ENCODE results near the gene EXOSC7.

The EXOSC7 gene

DNA sequence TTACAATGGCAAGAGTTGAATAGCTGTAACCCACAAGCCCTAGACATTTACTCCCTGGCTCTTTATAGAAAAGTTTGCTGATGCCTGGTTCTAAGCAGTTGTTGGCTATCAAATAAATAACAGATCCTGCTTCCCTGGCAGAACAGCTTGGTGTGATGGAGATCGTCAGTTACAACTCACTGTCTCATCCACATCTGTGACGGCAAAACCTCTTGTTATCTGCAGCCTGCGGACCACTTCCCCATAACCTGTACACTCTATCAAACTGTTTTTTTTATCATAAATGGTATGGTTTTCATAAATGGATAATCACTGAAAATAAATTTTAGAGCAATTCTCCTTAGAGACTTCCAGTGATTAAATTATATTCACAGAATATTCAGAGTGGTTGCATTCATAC lies 14.2 kb upstream of the EXOSC7 start:
- TF ChIP-seq, protein P1, sequence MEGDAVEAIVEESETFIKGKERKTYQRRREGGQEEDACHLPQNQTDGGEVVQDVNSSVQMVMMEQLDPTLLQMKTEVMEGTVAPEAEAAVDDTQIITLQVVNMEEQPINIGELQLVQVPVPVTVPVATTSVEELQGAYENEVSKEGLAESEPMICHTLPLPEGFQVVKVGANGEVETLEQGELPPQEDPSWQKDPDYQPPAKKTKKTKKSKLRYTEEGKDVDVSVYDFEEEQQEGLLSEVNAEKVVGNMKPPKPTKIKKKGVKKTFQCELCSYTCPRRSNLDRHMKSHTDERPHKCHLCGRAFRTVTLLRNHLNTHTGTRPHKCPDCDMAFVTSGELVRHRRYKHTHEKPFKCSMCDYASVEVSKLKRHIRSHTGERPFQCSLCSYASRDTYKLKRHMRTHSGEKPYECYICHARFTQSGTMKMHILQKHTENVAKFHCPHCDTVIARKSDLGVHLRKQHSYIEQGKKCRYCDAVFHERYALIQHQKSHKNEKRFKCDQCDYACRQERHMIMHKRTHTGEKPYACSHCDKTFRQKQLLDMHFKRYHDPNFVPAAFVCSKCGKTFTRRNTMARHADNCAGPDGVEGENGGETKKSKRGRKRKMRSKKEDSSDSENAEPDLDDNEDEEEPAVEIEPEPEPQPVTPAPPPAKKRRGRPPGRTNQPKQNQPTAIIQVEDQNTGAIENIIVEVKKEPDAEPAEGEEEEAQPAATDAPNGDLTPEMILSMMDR (IDR thresholded peaks at IDR 0.05; ENCODE audit: low read depth, low read length, missing control alignments): no peak
- no peak for DNase-seq (ENCODE audit: low read depth)
- no peak overlapping the region for H3K4me3 ChIP-seq (ENCODE audit: low read depth, low read length)

DNA sequence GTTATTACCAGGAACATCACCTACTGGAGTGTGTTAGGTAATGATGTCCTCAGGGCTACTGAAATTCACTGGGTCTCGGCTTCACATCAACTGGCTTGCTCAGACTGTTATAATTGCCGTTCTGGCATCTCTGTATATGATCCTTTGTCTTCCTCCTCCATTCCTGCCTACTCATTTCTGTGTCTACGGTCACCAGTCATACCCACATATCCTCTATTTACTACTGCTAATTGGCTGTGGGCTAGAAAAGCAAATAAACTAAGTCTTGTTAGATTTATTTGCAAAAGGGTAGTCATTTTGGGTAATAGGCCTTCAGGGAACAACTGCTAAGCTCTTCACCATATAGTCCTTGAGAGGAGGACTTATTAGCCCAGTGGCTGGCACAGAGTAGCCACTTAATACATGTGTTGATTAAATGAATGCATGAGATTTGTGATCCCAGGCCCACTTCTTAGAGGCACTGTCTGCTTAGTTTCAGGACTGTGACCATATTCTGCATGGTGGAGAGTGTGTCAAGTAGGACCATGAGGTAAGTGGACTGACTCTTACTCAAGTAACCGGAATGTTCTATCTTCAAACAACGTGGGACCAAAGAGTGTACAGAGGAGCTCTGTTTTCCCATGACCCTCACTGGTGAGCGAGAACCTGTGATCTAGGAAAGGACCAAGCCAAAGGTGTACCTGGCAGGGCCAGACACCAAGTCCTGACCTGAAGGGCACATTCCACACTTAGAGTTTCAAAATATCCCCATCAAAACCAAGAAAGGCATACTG lies 13.2 kb upstream of the EXOSC7 start:
- H3K4me3 ChIP-seq (ENCODE audit: low read depth, low read length): no peak overlapping the region
- TF ChIP-seq, protein P1 (IDR thresholded peaks at IDR 0.05; ENCODE audit: low read depth, low read length, missing control alignments): no peak
- DNase-seq (ENCODE audit: low read depth): no peak

DNA sequence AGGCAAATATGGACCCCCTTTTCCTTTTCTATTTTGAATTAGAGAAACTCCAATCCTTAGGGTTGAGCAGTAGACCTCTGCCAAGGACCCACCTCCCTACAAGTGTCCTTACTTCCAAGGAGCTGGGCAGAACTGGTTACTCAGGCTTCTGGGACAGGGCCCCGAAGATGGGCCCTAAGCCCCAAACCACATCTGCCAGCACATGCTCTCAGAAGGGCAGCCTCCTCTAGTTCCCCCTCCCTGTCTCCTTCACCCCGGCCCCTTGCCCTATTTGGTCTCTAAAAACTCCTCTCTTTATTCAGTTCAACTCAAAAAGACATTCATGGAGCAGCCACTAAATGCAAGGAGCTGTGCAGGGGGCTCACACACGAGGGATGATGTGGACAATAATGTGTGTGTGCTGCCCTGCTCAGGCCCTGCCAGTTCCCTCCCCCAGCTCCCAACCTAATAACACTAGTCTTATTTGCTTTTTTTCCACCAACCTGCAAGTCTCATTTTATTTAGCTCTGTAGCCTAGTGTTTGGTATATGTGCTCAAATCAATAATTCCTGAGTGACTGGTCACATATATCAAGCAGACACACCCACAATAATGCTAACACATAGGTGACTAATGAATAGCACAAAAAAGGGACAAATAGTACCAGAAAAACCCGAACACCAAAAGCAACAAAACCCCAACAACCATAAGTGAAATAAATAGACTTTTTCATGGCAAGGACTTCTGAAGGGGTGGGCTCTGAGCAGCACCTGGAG lies 12.3 kb upstream of the EXOSC7 start:
- TF ChIP-seq, protein P1 (IDR thresholded peaks at IDR 0.05; ENCODE audit: low read depth, low read length, missing control alignments): no peak
- no peak for DNase-seq (ENCODE audit: low read depth)
- no peak overlapping the region for H3K4me3 ChIP-seq (ENCODE audit: low read depth, low read length)

DNA sequence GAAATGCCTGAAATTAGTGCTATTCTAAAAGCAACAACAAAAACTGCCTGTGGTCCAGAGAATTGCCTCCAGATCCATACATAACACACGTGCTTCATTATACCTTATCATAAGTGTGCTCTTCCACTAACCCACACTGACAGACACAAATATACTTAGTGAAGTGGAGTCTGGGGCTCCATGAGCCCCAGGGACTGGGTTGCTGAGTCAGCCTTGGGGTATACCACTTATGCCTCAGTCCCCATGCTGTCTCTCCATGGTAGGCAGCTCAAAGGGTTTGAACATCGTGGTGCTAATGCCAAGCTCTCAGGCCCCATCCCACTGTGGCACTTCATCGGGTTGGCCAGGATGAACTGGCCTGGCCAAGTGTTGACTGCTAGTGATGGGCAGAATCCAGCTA lies 10.9 kb upstream of the EXOSC7 start:
- no peak for DNase-seq (ENCODE audit: low read depth)
- TF ChIP-seq, protein P1 (IDR thresholded peaks at IDR 0.05; ENCODE audit: low read depth, low read length, missing control alignments): no peak
- H3K4me3 ChIP-seq (ENCODE audit: low read depth, low read length): no peak overlapping the region

DNA sequence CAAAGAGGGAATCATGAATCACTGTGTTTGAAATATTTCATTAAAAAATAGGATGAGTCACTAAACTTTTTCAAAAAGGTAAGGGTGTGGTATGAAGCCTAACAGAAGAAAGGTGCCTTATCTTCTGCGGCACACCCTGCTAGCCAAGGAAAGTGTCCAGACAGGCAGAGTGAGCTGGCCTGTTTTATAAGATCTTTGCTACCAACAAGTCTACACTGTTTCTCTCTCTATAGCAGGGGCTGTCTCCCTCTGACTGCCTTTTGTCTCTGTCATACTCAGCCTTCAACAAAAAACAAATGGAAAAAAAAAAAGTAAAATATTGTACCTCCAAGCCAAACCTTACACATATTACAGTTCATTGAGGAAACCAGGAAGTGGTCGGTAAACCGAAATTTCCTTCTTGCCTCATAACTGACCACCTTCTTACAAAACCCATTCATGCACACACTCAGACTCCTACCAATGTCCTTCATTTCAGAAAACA lies 9.2 kb upstream of the EXOSC7 start:
- TF ChIP-seq, protein P1 (IDR thresholded peaks at IDR 0.05; ENCODE audit: low read depth, low read length, missing control alignments): no peak
- no peak for DNase-seq (ENCODE audit: low read depth)
- H3K4me3 ChIP-seq (ENCODE audit: low read depth, low read length): no peak overlapping the region

DNA sequence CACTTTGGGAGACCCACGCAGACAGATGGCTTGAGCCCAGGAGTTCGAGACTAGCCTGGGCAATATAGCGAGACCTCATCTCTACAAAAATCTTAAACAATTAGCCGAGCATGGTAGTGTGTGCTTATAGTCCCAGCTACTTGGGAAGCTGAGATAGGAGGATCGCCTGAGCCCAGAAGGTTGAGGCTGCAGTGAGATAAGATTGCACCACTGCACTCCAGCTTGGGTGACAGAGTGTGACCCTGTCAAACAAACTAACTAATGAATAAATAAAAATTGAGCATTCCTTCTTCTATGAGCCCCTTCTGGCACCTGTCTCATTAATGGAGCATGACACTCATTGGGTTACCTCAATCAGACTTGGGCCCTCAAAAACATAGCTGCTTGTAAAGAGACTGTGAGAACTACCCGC lies 7.6 kb upstream of the EXOSC7 start:
- H3K4me3 ChIP-seq (ENCODE audit: low read depth, low read length): no peak overlapping the region
- TF ChIP-seq, protein P1 (IDR thresholded peaks at IDR 0.05; ENCODE audit: low read depth, low read length, missing control alignments): no peak
- DNase-seq (ENCODE audit: low read depth): no peak

Data from GM12864 (cell line).